A549 treated with RU486 at 1 μM for 4 hours (cell line): ENCODE results near the gene AKT2. TPM values are rescaled to one million over a fixed set of nuclear protein-coding genes. Genes with fewer than 3 reads are reported as not detected.

ENCODE experiments used
- total RNA-seq: library from RNA; stranded (reverse); fragments of 200-300 nt; extraction: Qiagen RNA extraction; gene quantifications from 5 replicates; pipeline ENCODE4 v1.2.3, GENCODE V29; 2022; ENCODE audit warnings: low read depth

The AKT2 gene
- total RNA-seq = 119 to 188 TPM (median 159 TPM) in 5 replicates

GRCh38 chr19:40284501-40285352 is at the start of gene AKT2:
Gene AKT2 (minus strand): TSS chr19:40285345. CDS start chr19:40265267, 20,078 bp downstream.

GRCh38 chr19:40217934-40218890 is 66.9 kb downstream of the AKT2 start, which contains the start of gene TTC9B:
Gene TTC9B (minus strand): TSS chr19:40218384. CDS start chr19:40218381, 3 bp downstream.

GRCh38 chr19:40190891-40191835 is 94.0 kb downstream of the AKT2 start, which contains the start of gene MAP3K10:
Gene MAP3K10 (plus strand): TSS chr19:40191426. CDS start chr19:40192032, 606 bp downstream.

Other genes with a start within 250 kb of the AKT2 start
- 5.1 to 7.2 TPM (median 6.4 TPM) in 5 replicates for gene ZNF780B, start 229.1 kb downstream of the AKT2 start, total RNA-seq
- 27.9 to 35.3 TPM (median 29.9 TPM) in 5 replicates for gene ZNF780A, start 194.4 kb downstream of the AKT2 start, total RNA-seq
- gene MAP3K10, start 93.9 kb downstream of the AKT2 start, total RNA-seq = 13.3 to 19.3 TPM (median 17.7 TPM) in 5 replicates
- gene TTC9B, start 67.0 kb downstream of the AKT2 start, total RNA-seq = 0.14 to 0.81 TPM (median 0.51 TPM) in 5 replicates
- gene CCNP, start 58.7 kb downstream of the AKT2 start, total RNA-seq = 0.14 to 0.63 TPM (median 0.34 TPM) in 4 of 5 replicates, not detected in the other
- 26.1 to 33.2 TPM (median 31.8 TPM) in 5 replicates for gene C19orf47, start 63.1 kb upstream of the AKT2 start, total RNA-seq
- 235 to 282 TPM (median 255 TPM) in 5 replicates for gene PLD3, start 63.4 kb upstream of the AKT2 start, total RNA-seq
- gene HIPK4, start 104.8 kb upstream of the AKT2 start, total RNA-seq = 0.15 to 0.32 TPM (median 0.19 TPM) in 5 replicates
- gene PRX, start 128.0 kb upstream of the AKT2 start, total RNA-seq = 1.2 to 1.7 TPM (median 1.3 TPM) in 5 replicates
- 24.4 to 39.2 TPM (median 32.1 TPM) in 5 replicates for gene SERTAD1, start 140.6 kb upstream of the AKT2 start, total RNA-seq
- gene SERTAD3, start 159.0 kb upstream of the AKT2 start, total RNA-seq = 37.9 to 45.3 TPM (median 38.7 TPM) in 5 replicates
- gene BLVRB, start 180.4 kb upstream of the AKT2 start, total RNA-seq = 233 to 340 TPM (median 311 TPM) in 5 replicates
- gene SPTBN4, start 181.7 kb upstream of the AKT2 start, total RNA-seq = 0.59 to 1.3 TPM (median 0.90 TPM) in 5 replicates